Esophagus muscularis mucosa (tissue), 4 donors: ENCODE measurements around the gene TRIP13.

Experiments
- EP300 ChIP-seq: sonication (generic); formaldehyde crosslinking; IDR thresholded peaks from one replicate; pipeline ENCODE4 v1.6.1; 2017; ENCODE audit warnings: antibody characterized with exemption
- POLR2A ChIP-seq: fragments of 450-650 bp; IDR thresholded peaks from one replicate; pipeline ENCODE4 v1.6.1; 2017; ENCODE audit warnings: antibody characterized with exemption, moderate library complexity, mild to moderate bottlenecking, low read depth
- POLR2AphosphoS5 ChIP-seq, 2 donors: sonication (generic); formaldehyde crosslinking; IDR thresholded peaks; one replicate each; pipeline ENCODE4 v1.6.1; 2017; ENCODE audit warnings: antibody characterized with exemption in 2 of 2
- TF ChIP-seq, protein P1 (sequence below), 3 experiments: fragments of 200-600 bp in 2 of 3; fragments of 450-650 bp in 1 of 3; sonication (generic) in 2 of 3; IDR thresholded peaks; one replicate each; pipeline ENCODE4 v1.5.1; 2017 to 2019; ENCODE audit warnings: antibody characterized with exemption in 3 of 3, mild to moderate bottlenecking in 2 of 3, moderate library complexity in 1 of 3

- TF ChIP-seq EP300 (no peak), POLR2A (no peak), POLR2AphosphoS5 (IDR thresholded peaks at IDR 0.05) (no peak)
- TF ChIP-seq, protein P1, sequence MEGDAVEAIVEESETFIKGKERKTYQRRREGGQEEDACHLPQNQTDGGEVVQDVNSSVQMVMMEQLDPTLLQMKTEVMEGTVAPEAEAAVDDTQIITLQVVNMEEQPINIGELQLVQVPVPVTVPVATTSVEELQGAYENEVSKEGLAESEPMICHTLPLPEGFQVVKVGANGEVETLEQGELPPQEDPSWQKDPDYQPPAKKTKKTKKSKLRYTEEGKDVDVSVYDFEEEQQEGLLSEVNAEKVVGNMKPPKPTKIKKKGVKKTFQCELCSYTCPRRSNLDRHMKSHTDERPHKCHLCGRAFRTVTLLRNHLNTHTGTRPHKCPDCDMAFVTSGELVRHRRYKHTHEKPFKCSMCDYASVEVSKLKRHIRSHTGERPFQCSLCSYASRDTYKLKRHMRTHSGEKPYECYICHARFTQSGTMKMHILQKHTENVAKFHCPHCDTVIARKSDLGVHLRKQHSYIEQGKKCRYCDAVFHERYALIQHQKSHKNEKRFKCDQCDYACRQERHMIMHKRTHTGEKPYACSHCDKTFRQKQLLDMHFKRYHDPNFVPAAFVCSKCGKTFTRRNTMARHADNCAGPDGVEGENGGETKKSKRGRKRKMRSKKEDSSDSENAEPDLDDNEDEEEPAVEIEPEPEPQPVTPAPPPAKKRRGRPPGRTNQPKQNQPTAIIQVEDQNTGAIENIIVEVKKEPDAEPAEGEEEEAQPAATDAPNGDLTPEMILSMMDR (IDR thresholded peaks at IDR 0.05) = no peak
These were observed 50.7 kb downstream of the TRIP13 start for GRCh38 chr5:943201-943917.
